ENCODE measurements around the gene TACC3. TPM values are rescaled to one million over a fixed set of nuclear protein-coding genes. Genes with fewer than 3 reads are reported as not detected.

Gene TACC3
- total RNA-seq, 3 donors from 2014 or later = 12.0 to 30.2 (median 12.7) TPM

DNA sequence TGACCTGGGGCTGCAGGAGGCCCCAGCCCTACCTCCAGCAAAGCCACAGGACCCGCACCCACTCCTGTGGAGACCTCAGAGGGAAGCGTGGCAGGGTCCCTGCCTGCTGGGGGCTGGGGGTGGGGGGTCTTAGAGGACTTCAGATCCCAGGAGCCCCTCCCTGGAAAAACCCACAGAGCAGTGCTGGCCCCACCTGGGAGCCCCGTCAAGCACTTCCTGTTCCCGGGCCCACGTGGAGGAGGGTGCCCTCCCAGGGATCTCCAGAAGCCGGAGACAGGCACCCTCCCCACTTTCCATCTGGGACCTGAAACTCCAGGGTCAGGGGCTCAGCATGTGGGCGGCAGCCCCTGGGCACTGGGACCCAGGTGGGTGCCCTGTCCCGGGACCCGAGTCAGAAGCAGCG is 32.0 kb downstream of the TACC3 start:
- H3K9me3 ChIP-seq = no peaks in the 10 kb centered on the region
- no peaks in the 10 kb centered on the region for H3K36me3 ChIP-seq (ENCODE audit: low read depth)
- DNase-seq (no peak), ATAC-seq (no peak)
- peaks cover 8% of the 10 kb centered on the region for H3K4me1 ChIP-seq (ENCODE audit: low read depth)
- no peak overlapping the region for H3K4me3 ChIP-seq
- TF ChIP-seq, protein P1, sequence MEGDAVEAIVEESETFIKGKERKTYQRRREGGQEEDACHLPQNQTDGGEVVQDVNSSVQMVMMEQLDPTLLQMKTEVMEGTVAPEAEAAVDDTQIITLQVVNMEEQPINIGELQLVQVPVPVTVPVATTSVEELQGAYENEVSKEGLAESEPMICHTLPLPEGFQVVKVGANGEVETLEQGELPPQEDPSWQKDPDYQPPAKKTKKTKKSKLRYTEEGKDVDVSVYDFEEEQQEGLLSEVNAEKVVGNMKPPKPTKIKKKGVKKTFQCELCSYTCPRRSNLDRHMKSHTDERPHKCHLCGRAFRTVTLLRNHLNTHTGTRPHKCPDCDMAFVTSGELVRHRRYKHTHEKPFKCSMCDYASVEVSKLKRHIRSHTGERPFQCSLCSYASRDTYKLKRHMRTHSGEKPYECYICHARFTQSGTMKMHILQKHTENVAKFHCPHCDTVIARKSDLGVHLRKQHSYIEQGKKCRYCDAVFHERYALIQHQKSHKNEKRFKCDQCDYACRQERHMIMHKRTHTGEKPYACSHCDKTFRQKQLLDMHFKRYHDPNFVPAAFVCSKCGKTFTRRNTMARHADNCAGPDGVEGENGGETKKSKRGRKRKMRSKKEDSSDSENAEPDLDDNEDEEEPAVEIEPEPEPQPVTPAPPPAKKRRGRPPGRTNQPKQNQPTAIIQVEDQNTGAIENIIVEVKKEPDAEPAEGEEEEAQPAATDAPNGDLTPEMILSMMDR (IDR thresholded peaks at IDR 0.05) = no peak
- intact Hi-C loops (cut with DNase I, micrococcal nuclease) = loop anchor here in 1 of 2 donors (10.0 kb wide), 1 partner anchor 52 kb away; no protein-coding TSS in a partner anchor

DNA sequence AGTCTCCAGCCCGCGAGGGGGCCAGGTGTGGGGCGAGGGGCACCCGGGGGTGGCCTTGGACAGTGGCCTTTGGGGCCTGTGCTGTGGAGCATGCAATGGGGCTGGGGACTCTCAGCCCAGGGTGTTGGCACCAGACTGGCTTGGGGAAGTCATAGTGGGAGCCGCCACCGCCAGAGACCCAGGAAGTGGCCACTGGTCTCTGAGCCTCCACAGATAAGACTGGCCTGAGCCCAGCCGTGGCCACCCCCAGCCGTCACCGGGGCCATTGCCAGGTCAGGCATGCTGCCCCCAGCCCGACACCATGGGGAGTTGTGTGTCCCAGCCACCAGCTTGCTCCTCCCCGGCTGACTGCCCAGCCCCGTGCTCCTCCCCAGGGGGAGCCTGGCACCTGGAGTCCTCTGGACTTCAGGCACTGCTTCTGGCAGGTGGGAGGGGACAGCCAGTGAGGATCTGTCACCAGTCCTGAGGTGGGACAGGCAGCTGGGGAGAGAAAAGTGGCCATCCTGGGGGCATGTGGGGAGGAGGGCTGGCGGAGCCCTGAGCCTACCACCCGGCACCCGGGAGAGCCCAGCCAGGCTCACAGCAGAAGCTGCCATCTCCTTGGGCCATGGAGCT is 32.5 kb downstream of the TACC3 start:
- intact Hi-C loops (cut with DNase I, micrococcal nuclease) = loop anchor here in 1 of 2 donors (10.0 kb wide), 1 partner anchor 51 kb away; no protein-coding TSS in a partner anchor
- Histone ChIP-seq H3K4me3 (no peak overlapping the region), H3K9me3 (no peaks in the 10 kb centered on the region), H3K4me1 (ENCODE audit: low read depth) (peaks cover 6% of the 10 kb centered on the region), H3K36me3 (ENCODE audit: low read depth) (no peaks in the 10 kb centered on the region)
- DNase-seq = no peak
- no peak for ATAC-seq
- TF ChIP-seq, protein P1 (IDR thresholded peaks at IDR 0.05) = no peak

DNA sequence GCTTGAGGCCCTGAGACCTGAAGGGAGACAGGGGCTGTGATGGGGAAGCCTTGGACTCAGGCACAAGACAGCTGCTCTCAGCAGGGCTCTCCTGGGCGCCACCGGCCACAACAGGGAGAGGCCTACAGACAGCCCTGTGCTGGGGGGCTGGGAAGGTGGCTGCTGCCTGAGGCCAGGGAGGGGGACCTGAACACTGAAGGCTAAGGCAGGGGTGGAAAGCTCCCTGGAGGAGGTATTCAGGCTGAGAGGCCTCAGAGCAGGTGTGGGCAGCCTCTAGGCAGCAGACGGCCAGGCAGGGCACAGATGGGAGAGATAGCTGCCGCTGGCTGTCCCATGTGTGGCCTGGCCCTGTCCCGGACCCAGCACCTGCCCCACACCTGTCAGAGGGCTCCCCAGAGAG is 33.0 kb downstream of the TACC3 start:
- no peaks in the 10 kb centered on the region for H3K9me3 ChIP-seq
- no peak for ATAC-seq
- no peak overlapping the region for H3K4me3 ChIP-seq
- intact Hi-C loops (cut with DNase I, micrococcal nuclease) = loop anchor here in 1 of 2 donors (10.0 kb wide), 1 partner anchor 50 kb away; no protein-coding TSS in a partner anchor
- H3K36me3 ChIP-seq (ENCODE audit: low read depth) = no peaks in the 10 kb centered on the region
- TF ChIP-seq, protein P1 (IDR thresholded peaks at IDR 0.05) = no peak
- H3K4me1 ChIP-seq (ENCODE audit: low read depth) = peaks cover 6% of the 10 kb centered on the region
- DNase-seq = no peak

DNA sequence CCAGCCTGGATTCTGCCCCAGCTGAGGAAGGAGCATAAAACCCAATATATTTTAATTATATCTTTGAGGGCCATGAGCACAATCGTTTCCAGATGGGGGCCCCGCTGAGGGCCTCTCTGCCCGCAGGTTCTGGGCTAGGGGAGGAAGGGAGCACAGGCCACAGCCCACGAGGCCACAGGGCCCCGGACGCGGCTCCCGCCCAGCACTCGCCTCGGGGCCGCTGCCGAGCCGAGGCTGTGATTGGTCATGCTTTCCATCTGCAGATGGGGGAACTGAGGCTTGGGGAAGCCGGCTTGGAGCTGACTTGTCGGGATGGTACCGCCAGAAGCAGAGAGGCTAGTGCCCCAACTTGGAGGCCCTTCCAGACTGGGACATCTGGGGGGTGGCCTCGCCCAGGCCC is 34.0 kb downstream of the TACC3 start:
- Histone ChIP-seq H3K36me3 (ENCODE audit: low read depth) (no peaks in the 10 kb centered on the region), H3K4me1 (ENCODE audit: low read depth) (peaks cover 6% of the 10 kb centered on the region), H3K9me3 (no peaks in the 10 kb centered on the region), H3K4me3 (no peak overlapping the region)
- DNase-seq (no peak), ATAC-seq (no peak)
- TF ChIP-seq, protein P1 (IDR thresholded peaks at IDR 0.05) = no peak
- intact Hi-C loops (cut with DNase I, micrococcal nuclease) = loop anchor here in 1 of 2 donors (10.0 kb wide), 1 partner anchor 50 kb away; no protein-coding TSS in a partner anchor

DNA sequence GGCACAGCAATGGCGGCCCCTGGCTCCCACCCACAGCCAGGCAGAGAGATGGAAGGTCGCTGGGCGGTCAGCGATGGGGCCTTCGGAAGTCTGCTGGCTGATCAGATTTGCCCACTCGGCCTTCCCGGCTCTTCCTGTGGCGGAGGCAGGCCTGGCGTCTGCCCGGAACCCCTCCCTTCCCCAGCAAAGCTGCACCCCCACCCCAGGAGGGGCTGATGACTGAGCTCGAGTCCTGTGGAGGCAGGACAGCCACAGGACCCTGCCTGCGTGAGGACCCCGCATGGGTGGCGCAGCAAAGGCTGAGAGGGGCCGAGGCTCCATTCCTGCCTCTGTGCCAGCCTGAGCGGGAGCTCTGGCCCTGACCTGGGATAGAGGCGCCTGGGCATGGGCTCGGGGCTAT is 34.8 kb downstream of the TACC3 start:
- ATAC-seq (no peak), DNase-seq (no peak)
- TF ChIP-seq, protein P1 (IDR thresholded peaks at IDR 0.05) = no peak
- Histone ChIP-seq H3K9me3 (no peaks in the 10 kb centered on the region), H3K4me1 (ENCODE audit: low read depth) (peaks cover 6% of the 10 kb centered on the region), H3K36me3 (ENCODE audit: low read depth) (no peaks in the 10 kb centered on the region), H3K4me3 (no peak overlapping the region)
- intact Hi-C loops (cut with DNase I, micrococcal nuclease) = loop anchor here in 1 of 2 donors (10.0 kb wide), 1 partner anchor 49 kb away; no protein-coding TSS in a partner anchor

Measured in mucosa of descending colon (tissue), 3 donors.